Posterior vena cava (tissue), 2 donors: Measurements from ENCODE around the gene CNIH1. TPM values are rescaled to one million over a fixed set of nuclear protein-coding genes. Genes with fewer than 3 reads are reported as not detected.
"Not testable (repeated sequence)": the region's sequence is repeated elsewhere in the genome, so short reads cannot be mapped to it uniquely, and the experiment has no call there.

Experiments used
- DNase-seq: peaks from one replicate; pipeline ENCODE4 v3.0.0-alpha.2; 2020; ENCODE audit warnings: low spot score
- intact Hi-C, 2 donors: fragments of 100-400 bp; cut with DNase I; formaldehyde crosslinking; loops; one replicate each; pipeline versions ENCODE4 v1.14.1 to v1.14.2; 2022 to 2023
- total RNA-seq, 2 donors: library from RNA; stranded (reverse); fragmentation: NEBNext Ultra II Directional; extraction: Animal tissue kit (Norgen Biotek cat#: 25700); gene quantifications; one replicate each; pipeline ENCODE4 v1.2.1, GENCODE V29; 2021
- donor health status: DM: yes; HTN: yes; CAD: no.
- donor health status: DM: yes; HTN: yes; CAD: no.

Gene CNIH1
- total RNA-seq, 2 donors from 2014 or later, result 104 to 110 TPM

GRCh38 chr14:54472315-54472714 lies 31.1 kb upstream of the CNIH1 start:
- DNase-seq, result no peak
- intact Hi-C loops, result no loop called here

- DNase-seq, result no peak
- intact Hi-C loops, result no loop called here
Measured at GRCh38 chr14:54471641-54472040, 30.5 kb upstream of the CNIH1 start.

GRCh38 chr14:54470701-54471100 lies 29.5 kb upstream of the CNIH1 start:
- DNase-seq, result no peak
- intact Hi-C loops, result no loop called here

GRCh38 chr14:54467280-54467679 lies 26.1 kb upstream of the CNIH1 start:
- no peak for DNase-seq
- intact Hi-C loops, result no loop called here

DNA sequence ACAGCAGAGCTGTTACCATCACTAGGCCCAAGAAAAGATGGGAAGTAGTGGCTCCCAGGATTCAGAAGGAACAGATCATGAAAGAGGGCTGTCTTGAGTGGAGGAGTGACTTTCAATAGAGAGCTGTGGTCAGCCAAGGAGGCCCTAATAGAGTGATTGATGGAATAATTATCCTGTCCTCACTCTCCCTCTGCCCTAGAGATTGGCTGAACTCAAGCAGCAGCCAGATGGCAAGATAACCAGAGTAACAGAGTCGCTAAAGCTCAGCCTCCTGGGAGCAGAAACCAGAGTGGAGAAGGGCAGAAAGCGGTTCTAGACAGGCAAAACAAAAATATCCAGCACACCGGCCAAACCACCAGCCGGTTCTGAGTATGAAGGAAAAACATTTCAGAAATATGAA lies 24.5 kb upstream of the CNIH1 start:
- intact Hi-C loops, result no loop called here

DNA sequence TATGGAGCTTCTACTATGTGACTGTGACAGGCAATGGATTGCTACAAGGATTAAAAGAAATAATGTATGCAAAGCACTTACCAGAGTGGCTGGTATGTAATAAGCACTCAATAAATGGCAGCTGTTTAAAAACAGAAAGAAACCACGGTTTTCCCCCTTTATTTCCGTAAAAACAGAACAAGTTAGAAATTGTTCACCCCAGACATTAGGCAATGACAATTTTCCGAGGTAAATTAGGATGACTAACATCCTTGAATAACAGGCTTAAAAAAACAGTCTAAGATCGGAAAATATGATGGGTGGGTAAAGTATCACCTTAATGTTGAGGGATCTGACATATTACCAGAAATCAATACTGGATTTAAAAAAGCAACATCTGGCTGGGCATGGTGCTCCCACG lies 20.9 kb upstream of the CNIH1 start:
- intact Hi-C loops, result no loop called here
- no peak for DNase-seq

More for the DNA sequence above, 24.5 kb upstream of the CNIH1 start:
- no peak for DNase-seq

GRCh38 chr14:54459106-54459505 lies 17.9 kb upstream of the CNIH1 start:
- no peak for DNase-seq
- intact Hi-C loops, result no loop called here

- intact Hi-C loops, DNase-seq: not testable (repeated sequence)
Measured at GRCh38 chr14:54458536-54458935, 17.4 kb upstream of the CNIH1 start.

- intact Hi-C loops, result no loop called here
- DNase-seq, result no peak
Measured at GRCh38 chr14:54457609-54457996, 16.4 kb upstream of the CNIH1 start.

DNA sequence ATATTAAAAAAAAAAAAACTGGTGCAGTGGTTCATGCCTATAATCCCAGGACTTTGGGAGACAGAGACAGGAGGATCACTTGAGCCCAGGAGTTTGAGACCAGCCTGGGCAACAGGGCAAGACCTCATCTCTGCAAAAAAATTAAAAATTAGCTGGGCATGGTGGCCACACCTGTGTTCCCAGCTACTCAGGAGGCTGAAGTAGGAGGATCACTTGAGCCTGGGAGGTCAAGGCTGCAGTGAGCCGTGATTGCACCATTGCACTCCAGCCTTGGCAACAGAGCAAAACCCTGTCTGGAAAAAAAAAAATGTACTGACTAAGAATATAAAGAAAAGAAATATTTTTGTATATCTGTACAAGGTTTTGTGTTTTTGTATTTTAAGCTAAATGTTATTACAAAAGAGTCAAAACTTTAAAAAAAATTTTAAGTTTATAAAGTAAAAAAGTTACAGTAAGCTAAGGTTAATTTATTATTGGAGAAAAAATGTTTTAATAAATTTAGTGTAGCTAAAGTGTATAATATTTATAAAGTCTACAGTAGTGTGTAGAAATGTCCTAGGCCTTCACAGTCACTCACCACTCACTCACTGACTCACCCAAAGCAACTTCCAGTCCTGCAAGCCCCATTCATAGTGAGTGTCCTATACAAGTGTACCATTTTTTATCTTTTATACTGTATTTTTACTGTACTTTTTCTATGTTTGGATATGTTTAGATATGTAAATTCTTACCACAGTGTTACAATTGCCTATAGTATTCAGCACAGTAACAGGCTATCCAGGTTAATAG lies 15.8 kb upstream of the CNIH1 start:
- DNase-seq, intact Hi-C loops: not testable (repeated sequence)

DNA sequence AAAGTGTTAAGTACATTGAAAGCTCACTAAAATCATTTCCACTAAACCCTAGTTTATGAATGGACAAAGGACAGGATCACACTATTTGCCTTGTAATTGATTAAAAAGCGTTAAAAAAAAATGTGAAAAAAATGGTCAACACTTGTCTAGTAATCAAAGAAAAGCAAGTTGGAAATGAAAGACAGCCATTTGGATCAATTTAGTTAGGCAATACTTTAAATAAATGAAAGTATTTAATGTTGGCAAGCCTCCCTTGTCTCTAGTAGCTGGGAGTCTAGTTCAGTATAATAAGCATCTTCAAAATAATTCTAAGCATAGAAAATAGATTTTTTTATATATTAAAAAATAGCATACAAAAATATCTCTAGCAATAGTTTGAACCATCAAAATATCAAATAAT lies 14.2 kb upstream of the CNIH1 start:
- no peak for DNase-seq
- intact Hi-C loops, result no loop called here

DNA sequence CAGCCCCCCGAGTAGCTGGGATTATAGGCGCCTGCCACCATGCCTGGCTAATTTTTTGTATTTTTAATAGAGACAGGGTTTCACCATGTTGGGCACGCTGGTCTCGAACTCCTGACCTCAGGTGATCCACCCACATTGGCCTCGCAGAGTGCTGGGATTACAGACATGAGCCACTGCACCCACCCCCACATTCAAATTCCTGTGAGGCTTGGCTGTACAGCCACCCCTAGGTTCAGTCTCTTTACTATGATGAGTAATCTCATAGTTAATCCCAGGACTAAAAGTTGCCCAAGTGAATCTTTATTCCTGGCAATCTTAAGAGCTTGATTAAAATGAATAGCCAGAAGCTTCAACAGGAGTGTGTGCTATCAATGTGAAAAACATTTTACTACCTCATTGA lies 12.8 kb upstream of the CNIH1 start:
- DNase-seq, intact Hi-C loops: not testable (repeated sequence)

DNA sequence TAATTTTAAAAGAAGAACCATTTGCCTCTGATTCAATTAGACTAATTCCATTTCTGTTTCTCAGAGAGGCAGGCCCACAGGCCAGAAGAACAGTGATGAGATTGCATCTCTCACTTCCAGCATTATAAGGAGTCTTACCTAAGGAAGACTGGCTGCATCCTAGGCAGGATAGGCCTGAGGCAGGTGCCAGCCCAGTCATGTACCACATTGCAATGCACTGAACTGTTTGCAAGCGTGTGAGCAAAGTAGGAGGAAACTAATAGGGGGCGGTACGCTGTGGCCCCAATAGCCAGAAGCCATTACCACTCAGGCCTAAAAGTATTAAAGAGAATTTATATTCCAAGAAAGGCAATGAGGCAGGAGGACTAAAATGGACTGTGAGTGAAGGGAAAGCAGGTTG lies 12.1 kb upstream of the CNIH1 start:
- DNase-seq, result no peak
- intact Hi-C loops, result no loop called here

DNA sequence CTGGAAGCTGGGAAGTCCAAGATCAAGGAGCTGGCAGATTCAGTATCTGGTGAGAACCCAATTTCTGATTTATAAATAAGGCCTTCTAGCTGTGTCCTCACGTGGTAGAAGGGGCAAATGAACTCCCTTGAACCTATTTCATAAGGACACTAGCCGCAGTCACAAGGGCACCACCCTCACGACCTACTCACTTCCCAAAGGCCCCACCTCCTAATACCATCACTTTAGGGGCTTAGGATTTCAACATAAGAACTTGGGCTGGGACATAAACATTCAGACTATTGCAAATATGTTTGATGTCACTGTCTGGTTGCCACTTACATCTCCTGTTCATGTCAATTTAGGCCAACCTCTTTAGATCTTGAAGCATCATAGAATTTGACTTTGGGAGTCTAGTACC lies 10.8 kb upstream of the CNIH1 start:
- intact Hi-C loops, result no loop called here
- no peak for DNase-seq

DNA sequence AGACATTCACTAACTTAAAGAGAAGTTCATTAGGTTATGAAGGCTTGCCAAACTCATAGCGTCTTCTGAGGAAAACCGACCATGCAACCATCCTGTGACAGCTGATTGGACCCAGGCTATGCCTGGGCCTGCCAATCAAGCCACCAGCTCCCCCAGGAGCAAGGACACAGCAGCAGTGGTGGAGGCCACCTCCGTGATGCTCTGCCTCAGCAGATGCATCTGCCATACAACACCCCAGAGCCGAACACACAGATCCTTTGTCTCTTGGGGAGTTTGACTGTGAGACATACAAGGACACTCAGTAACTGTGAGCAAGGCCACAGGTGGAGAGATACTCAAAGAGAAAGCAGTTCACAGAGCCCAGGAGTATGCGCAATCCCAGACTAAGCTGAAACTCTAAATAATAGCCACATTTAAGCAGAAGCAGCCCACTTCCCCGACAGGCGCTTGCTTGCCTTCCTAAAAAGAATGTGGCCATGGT lies 10.0 kb upstream of the CNIH1 start:
- no peak for DNase-seq
- intact Hi-C loops, result no loop called here

DNA sequence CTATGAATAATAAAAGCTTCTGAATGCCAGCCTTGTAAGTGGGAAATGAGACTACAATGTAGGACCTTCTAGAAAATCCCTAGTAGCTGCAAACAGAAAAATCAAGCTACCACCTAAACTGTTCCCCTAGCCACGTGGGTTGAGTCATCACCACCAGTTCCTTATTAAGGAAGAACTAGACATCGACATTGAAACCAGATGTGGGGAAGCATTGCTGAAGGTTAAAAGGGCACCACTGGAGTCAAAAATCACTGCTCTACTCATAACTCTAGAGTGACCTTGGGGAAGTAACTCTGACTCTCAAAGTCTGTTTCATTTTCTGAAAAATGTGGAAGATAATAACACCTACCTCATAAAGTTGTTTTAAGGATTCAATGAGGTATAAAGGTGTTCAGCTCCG lies 9.4 kb upstream of the CNIH1 start:
- DNase-seq, result no peak
- intact Hi-C loops, result no loop called here

DNA sequence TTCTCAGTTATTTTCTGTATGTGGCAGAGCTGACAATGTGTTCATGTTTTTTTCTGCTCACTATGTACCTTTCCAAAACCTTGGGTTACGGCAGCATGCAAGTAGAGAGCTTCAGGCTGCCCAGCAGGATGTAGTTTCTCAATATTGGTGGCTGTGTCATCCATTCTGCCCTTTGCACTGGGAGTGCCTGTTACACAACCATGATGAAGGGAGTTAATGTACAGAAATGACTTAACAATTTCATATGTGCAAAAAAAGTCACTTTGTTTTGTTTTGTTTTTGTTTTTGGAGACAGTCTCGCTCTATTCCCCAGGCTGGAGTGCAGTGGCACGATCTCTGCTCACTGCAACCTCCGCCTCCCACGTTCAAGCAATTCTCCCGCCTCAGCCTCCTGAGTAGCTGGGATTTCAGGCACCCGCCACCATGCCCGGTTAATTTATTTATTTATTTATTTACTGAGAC lies 6.1 kb upstream of the CNIH1 start:
- intact Hi-C loops, result no loop called here
- no peak for DNase-seq

DNA sequence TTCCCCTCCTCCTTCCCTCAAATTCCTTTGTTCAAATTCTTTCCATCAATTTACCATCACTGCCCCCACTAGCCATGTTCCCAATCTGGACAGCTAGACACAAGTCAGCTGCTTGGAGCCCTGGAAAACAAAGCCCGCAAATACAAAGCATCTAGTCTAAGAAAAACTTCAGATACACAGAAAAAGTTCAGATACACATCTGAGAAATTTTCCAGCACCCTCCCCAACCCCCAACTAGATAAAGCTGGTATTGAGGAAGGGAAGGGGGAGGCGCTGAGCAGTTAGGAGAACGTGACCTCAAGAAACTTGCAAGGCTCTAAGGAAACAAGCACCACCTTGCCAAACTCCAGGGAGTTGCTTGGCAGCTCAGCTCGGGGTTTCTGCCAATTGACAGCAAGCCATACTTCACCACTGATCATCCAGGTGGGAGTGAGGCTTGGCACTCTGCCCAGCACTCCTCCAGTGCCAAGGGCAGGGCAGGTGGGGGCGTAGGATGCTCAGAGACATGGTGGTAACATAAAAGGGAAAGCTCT lies 5.1 kb upstream of the CNIH1 start:
- intact Hi-C loops, result no loop called here
- no peak for DNase-seq

GRCh38 chr14:54444681-54445080 lies 3.5 kb upstream of the CNIH1 start:
- intact Hi-C loops, result no loop called here
- no peak for DNase-seq

DNA sequence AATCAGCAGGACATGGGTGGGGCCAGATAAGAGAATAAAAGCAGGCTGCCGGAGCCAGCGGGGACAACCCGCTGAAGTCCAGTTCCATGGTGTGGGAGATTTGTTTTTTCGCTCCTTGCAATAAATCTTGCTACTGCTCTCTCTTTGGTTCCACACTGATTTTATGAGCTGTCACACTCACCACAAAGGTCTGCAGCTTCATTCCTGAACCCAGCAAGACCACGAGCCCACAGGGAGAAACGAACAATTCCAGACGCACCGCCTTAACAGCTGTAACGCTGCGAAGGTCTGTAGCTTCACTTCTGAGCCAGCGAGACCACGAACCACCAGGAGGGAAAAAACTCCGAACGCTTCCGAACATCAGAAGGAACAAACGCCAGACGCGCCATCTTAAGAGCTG lies 2.8 kb upstream of the CNIH1 start:
- no peak for DNase-seq
- intact Hi-C loops, result no loop called here

DNA sequence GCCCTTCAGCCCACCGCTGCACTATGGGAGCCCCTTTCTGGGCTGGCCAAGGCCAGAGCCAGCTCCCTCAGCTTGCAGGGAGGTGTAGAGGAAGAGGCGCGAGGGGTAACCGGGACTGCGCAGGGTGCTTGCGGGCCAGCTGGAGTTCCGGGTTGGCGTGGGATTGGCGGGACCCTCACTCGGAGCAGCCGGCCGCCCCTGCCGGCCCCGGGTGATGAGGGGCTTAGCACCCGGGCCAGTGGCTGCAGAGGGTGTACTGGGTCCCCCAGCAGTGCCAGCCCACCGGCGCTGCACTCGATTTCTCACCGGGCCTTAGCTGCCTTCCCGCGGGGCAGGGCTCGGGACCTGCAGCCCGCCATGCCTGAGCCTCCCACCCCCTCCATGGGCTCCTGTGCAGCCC lies 1.8 kb upstream of the CNIH1 start:
- DNase-seq, intact Hi-C loops: not testable (repeated sequence)
